ENCODE data around the gene GABRR1. TPM values are rescaled to one million over a fixed set of nuclear protein-coding genes. Genes with fewer than 3 reads are reported as not detected.
A peak's percentile ranks its signal among the peaks of the same experiment; 100 is the strongest.

The GABRR1 gene
- total and polyA plus RNA-seq, 2 of the 13 experiments (the other 11 are each of a cell fraction or from before 2014, with no cell fraction given), result not detected

GRCh38 chr6:89145956-89146717 lies 71.0 kb downstream of the GABRR1 start, which contains the start of gene PM20D2 (continued):
- TF ChIP-seq ZNF335 (CRISPR knock-in tag; IDR thresholded peaks at IDR 0.05) (no peak), ZNF138 (CRISPR knock-in tag; IDR thresholded peaks at IDR 0.05; ENCODE audit: low read depth) (no peak), SSRP1 (CRISPR knock-in tag; IDR thresholded peaks at IDR 0.05) (no peak), ATF4 (CRISPR knock-in tag; IDR thresholded peaks at IDR 0.05) (peak in 1 of 2 experiments; percentile 49; a peak in 1 of 4 replicates), RXRA (CRISPR knock-in tag; IDR thresholded peaks at IDR 0.05) (peak; percentile 63; the same call in 1 of the 2 replicates), ZNF33B (CRISPR knock-in tag; IDR thresholded peaks at IDR 0.05) (peak; percentile 80), ZNF792 (CRISPR knock-in tag; IDR thresholded peaks at IDR 0.05) (no peak), PAWR (CRISPR knock-in tag; IDR thresholded peaks at IDR 0.05; ENCODE audit: borderline replicate concordance) (no peak), THYN1 (CRISPR knock-in tag; IDR thresholded peaks at IDR 0.05; ENCODE audit: borderline replicate concordance, low read depth) (peak; percentile 68; the same call in 1 of the 2 replicates), PATZ1 (CRISPR knock-in tag; IDR thresholded peaks at IDR 0.05) (peak; percentile 68), SNAPC2 (CRISPR knock-in tag; IDR thresholded peaks at IDR 0.05) (peak; percentile 53; the same call in 1 of the 2 replicates), MATR3 (CRISPR knock-in tag; IDR thresholded peaks at IDR 0.05) (no peak), GABPB1 (CRISPR knock-in tag; IDR thresholded peaks at IDR 0.05) (peak; percentile 75; the same call in 1 of the 2 replicates), ZNF790 (CRISPR knock-in tag; IDR thresholded peaks at IDR 0.05; ENCODE audit: borderline replicate concordance) (no peak; the same call in 1 of the 2 replicates), ZNF232 (CRISPR knock-in tag; IDR thresholded peaks at IDR 0.05; ENCODE audit: borderline replicate concordance) (peak; percentile 96), ETV5 (CRISPR knock-in tag; IDR thresholded peaks at IDR 0.05; ENCODE audit: borderline replicate concordance) (no peak), ZNF878 (CRISPR knock-in tag; IDR thresholded peaks at IDR 0.05) (peak; percentile 88; the same call in 1 of the 2 replicates), PLRG1 (conservative IDR thresholded peaks at IDR 0.05) (no peak), NKX3-1 (CRISPR knock-in tag; IDR thresholded peaks at IDR 0.05) (peak; percentile 59; the same call in 1 of the 2 replicates), TFAP4 (IDR thresholded peaks at IDR 0.05; ENCODE audit: borderline replicate concordance, low read depth) (no peak)
- TF ChIP-seq, protein P1, sequence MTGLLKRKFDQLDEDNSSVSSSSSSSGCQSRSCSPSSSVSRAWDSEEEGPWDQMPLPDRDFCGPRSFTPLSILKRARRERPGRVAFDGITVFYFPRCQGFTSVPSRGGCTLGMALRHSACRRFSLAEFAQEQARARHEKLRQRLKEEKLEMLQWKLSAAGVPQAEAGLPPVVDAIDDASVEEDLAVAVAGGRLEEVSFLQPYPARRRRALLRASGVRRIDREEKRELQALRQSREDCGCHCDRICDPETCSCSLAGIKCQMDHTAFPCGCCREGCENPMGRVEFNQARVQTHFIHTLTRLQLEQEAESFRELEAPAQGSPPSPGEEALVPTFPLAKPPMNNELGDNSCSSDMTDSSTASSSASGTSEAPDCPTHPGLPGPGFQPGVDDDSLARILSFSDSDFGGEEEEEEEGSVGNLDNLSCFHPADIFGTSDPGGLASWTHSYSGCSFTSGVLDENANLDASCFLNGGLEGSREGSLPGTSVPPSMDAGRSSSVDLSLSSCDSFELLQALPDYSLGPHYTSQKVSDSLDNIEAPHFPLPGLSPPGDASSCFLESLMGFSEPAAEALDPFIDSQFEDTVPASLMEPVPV (CRISPR knock-in tag; IDR thresholded peaks at IDR 0.05), result peak; percentile 75; the same call in 1 of the 2 replicates
- TF ChIP-seq, protein P2, sequence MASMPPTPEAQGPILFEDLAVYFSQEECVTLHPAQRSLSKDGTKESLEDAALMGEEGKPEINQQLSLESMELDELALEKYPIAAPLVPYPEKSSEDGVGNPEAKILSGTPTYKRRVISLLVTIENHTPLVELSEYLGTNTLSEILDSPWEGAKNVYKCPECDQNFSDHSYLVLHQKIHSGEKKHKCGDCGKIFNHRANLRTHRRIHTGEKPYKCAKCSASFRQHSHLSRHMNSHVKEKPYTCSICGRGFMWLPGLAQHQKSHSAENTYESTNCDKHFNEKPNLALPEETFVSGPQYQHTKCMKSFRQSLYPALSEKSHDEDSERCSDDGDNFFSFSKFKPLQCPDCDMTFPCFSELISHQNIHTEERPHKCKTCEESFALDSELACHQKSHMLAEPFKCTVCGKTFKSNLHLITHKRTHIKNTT (CRISPR knock-in tag; IDR thresholded peaks at IDR 0.05), result no peak
